Ovary (tissue), 9 donors: ENCODE data around the gene RPTOR. TPM values are rescaled to one million over a fixed set of nuclear protein-coding genes. Genes with fewer than 3 reads are reported as not detected.
A peak's percentile ranks its signal among the peaks of the same experiment; 100 is the strongest.

Experiments used
- DNase-seq, 5 donors: peaks; one replicate each; pipeline ENCODE4 v3.0.0-alpha.2; 2019 to 2020
- H3K27ac ChIP-seq, 2 donors: fragments of 200-600 bp; one replicate each; pipeline versions ENCODE4 v1.5.1 to v1.8.0; 2019 to 2022
- H3K27me3 ChIP-seq: fragments of 200-600 bp; one replicate; pipeline ENCODE4 v1.8.0; 2022
- H3K36me3 ChIP-seq: fragments of 200-600 bp; sonication (generic); one replicate; pipeline ENCODE4 v1.5.1; 2019
- H3K4me1 ChIP-seq: one replicate; pipeline ENCODE4 v1.8.1; 2013; ENCODE audit warnings: mild to moderate bottlenecking, moderate library complexity; ENCODE audit not compliant: insufficient read depth
- H3K4me3 ChIP-seq: fragments of 200-600 bp; sonication (generic); one replicate; pipeline ENCODE4 v1.5.1; 2017
- H3K9me3 ChIP-seq, 2 donors: fragments of 200-600 bp in 1 of 2; sonication (generic) in 1 of 2; one replicate each; pipeline versions ENCODE4 v1.5.1 to v1.8.1; 2013 to 2019; ENCODE audit warnings: mild to moderate bottlenecking in 1 of 2, moderate library complexity in 1 of 2
- EP300 ChIP-seq: sonication (generic); formaldehyde crosslinking; IDR thresholded peaks from one replicate; pipeline ENCODE4 v1.6.1; 2017; ENCODE audit warnings: antibody characterized with exemption
- POLR2A ChIP-seq: fragments of 450-650 bp; IDR thresholded peaks from one replicate; pipeline ENCODE4 v1.6.1; 2017; ENCODE audit warnings: antibody characterized with exemption, mild to moderate bottlenecking, moderate library complexity
- WGBS, 3 donors: extraction: QIAGEN DNeasy Blood & Tissue Kit in 1 of 3; methylation state at CpG; one replicate each; pipeline versions ENCODE4 v1.1.5 to v1.1.7; 2013 to 2017; 5-methylcytosine and 5-hydroxymethylcytosine counted together
- intact Hi-C, 4 donors: fragments of 100-400 bp; cut with DNase I; formaldehyde crosslinking; loops; one replicate each; pipeline versions ENCODE4 v1.11.0 to v1.15.1; 2022 to 2023
- polyA plus RNA-seq, 2 donors: library from polyadenylated mRNA; stranded (reverse); fragments of 200-250 nt in 1 of 2; fragments of 350-450 nt in 1 of 2; fragmentation: Illumina TruSeq in 1 of 2; extraction: RNeasy Lipid Tissue Mini Kit (QIAGEN cat#74804) in 1 of 2; gene quantifications; one replicate each; pipeline ENCODE4 v1.2.3, GENCODE V29; 2013 to 2014
- total RNA-seq, 7 donors: library from RNA; depleted of rRNA in 2 of 7; stranded (reverse); fragments of >200 nt in 2 of 7; fragmentation: NEBNext Ultra II Directional in 3 of 7; extraction: Animal tissue kit (Norgen Biotek cat#: 25700) in 3 of 7; gene quantifications; one replicate each; pipeline versions ENCODE4 v1.1.0 to v1.2.4, GENCODE V29; 2016 to 2023
- TF ChIP-seq, protein P1 (sequence below), 3 donors: fragments of 450-650 bp in 2 of 3; fragments of 200-600 bp in 1 of 3; IDR thresholded peaks; one replicate each; pipeline versions ENCODE4 v1.5.1 to v1.8.0; 2016 to 2022; ENCODE audit warnings: antibody characterized with exemption in 3 of 3, mild to moderate bottlenecking in 1 of 3
- donor health status: DM: no; HTN: no; CAD: no; lungs with moderate emphysema.
- donor health status: DM: no; HTN: no; CAD: no.
- donor health status: Bipolar disorder and iron deficiency.
- donor health status: DM: yes; HTN: yes; CAD: no.
- donor health status: DM: no; HTN: no; CAD: no.
- donor health status: DM: yes; HTN: yes; CAD: no.

The RPTOR gene
- total and polyA plus RNA-seq, 9 donors = 11.1 to 41.9 (median 27.9) TPM

DNA sequence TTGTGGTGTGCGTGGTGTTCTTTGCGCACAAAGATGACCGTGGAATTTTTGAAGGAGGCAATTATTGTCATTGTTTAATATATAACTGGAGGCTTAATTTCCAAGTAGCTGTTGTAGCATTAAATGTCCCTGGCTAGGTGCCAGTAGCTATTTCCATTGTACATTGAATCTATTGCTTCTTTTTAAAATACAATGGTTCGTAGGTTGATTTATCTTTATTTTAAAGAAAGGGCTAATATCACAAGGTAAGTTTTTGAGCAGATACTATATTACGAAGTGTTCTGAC, 127.1 kb downstream of the RPTOR start:
- H3K4me1 ChIP-seq = peaks cover 7% of the 10 kb centered on the region
- H3K27me3 ChIP-seq = no peaks in the 10 kb centered on the region
- no peaks in the 10 kb centered on the region for H3K9me3 ChIP-seq
- no peak for TF ChIP-seq POLR2A
- TF ChIP-seq, protein P1, sequence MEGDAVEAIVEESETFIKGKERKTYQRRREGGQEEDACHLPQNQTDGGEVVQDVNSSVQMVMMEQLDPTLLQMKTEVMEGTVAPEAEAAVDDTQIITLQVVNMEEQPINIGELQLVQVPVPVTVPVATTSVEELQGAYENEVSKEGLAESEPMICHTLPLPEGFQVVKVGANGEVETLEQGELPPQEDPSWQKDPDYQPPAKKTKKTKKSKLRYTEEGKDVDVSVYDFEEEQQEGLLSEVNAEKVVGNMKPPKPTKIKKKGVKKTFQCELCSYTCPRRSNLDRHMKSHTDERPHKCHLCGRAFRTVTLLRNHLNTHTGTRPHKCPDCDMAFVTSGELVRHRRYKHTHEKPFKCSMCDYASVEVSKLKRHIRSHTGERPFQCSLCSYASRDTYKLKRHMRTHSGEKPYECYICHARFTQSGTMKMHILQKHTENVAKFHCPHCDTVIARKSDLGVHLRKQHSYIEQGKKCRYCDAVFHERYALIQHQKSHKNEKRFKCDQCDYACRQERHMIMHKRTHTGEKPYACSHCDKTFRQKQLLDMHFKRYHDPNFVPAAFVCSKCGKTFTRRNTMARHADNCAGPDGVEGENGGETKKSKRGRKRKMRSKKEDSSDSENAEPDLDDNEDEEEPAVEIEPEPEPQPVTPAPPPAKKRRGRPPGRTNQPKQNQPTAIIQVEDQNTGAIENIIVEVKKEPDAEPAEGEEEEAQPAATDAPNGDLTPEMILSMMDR (IDR thresholded peaks at IDR 0.05) = no peak
- TF ChIP-seq EP300 = no peak
- DNase-seq = no peak
- intact Hi-C loops = no loop called here
- 87 to 89% (median 88%) methylated on average over 5 of the region's 5 CpGs for WGBS, 3 donors
- H3K27ac ChIP-seq = no peak overlapping the region
- H3K4me3 ChIP-seq = no peak overlapping the region
- no peaks in the 10 kb centered on the region for H3K36me3 ChIP-seq

DNA sequence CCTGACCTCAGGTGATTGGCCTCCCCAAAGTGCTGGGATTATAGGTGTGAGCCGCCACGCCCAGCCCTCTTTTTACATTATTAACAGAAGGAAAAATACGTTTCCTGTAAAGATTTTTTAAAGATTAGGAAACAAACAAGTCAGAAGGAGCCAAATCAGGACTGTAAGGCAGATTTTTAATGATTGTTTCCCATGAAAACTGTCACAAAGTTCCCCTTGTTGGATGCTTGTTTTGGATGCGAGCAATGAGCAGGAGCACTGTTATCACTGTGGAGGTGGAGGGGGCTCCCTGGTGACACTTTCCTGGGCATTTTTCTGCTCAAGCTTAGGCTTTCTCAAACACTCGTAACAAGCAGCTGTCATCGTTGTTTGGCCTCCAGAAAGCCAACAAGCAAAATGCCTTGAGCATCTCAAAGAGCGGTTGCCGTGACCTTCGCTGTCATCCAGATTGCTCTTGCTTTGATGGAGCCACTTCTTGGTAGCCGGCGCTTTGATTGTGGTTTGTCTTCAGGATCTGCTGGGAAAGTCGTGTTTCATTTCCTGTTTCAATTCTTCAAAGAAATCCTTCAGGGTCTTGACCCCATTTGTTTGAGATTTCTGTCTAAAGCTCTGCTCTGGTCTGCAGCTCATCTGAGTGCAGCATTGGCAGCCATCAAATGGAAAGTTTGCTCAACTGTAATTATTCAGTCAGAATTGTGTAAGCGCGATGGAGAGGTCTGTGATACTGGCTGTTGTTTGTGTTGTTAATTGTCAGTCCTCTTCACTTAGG, 128.7 kb downstream of the RPTOR start:
- no peaks in the 10 kb centered on the region for H3K36me3 ChIP-seq
- no peak for DNase-seq
- no peak overlapping the region for H3K27ac ChIP-seq
- H3K9me3 ChIP-seq = no peaks in the 10 kb centered on the region
- H3K4me1 ChIP-seq = peaks cover 7% of the 10 kb centered on the region
- no peak overlapping the region for H3K4me3 ChIP-seq
- no peaks in the 10 kb centered on the region for H3K27me3 ChIP-seq
- 84 to 89% (median 86%) methylated on average over 14 of the region's 14 CpGs for WGBS, 3 donors
- intact Hi-C loops = no loop called here
- TF ChIP-seq, protein P1 (IDR thresholded peaks at IDR 0.05) = no peak
- TF ChIP-seq POLR2A (no peak), EP300 (no peak)

GRCh38 chr17:80675438-80676095, 130.9 kb downstream of the RPTOR start:
- H3K4me1 ChIP-seq = peaks cover 7% of the 10 kb centered on the region
- peak in 1 of 5 donors; percentile 39 for DNase-seq
- no peaks in the 10 kb centered on the region for H3K36me3 ChIP-seq
- no peaks in the 10 kb centered on the region for H3K27me3 ChIP-seq
- no peaks in the 10 kb centered on the region for H3K9me3 ChIP-seq
- no peak overlapping the region for H3K4me3 ChIP-seq
- intact Hi-C loops = no loop called here
- no peak for TF ChIP-seq EP300
- no peak for TF ChIP-seq POLR2A
- TF ChIP-seq, protein P1 (IDR thresholded peaks at IDR 0.05) = no peak
- 56 to 69% (median 57%) methylated on average over 19 of the region's 19 CpGs for WGBS, 3 donors
- peak overlapping the region in 1 of 2 donors; percentile 6 for H3K27ac ChIP-seq

- H3K27ac ChIP-seq = no peak overlapping the region
- H3K4me3 ChIP-seq = no peak overlapping the region
- no peak for TF ChIP-seq EP300
- no peak for TF ChIP-seq POLR2A
- TF ChIP-seq, protein P1 (IDR thresholded peaks at IDR 0.05) = no peak
- intact Hi-C loops = no loop called here
- 95 to 97% (median 96%) methylated on average over 7 of the region's 7 CpGs for WGBS, 3 donors
- no peak for DNase-seq
- H3K4me1 ChIP-seq = peaks cover 5% of the 10 kb centered on the region
- H3K36me3 ChIP-seq = no peaks in the 10 kb centered on the region
- no peaks in the 10 kb centered on the region for H3K9me3 ChIP-seq
- H3K27me3 ChIP-seq = no peaks in the 10 kb centered on the region
Observed at GRCh38 chr17:80676096-80676466, 131.4 kb downstream of the RPTOR start.
